IMR-90 (cell line): ENCODE measurements around the gene MAP2K5. TPM values are rescaled to one million over a fixed set of nuclear protein-coding genes. Genes with fewer than 3 reads are reported as not detected.

Experiments used
- ATAC-seq: fragments of 200-7000 bp; cut with Tn5 transposase; 2 replicates; pipeline ENCODE4 v1.9.1; 2020; ENCODE audit warnings: low read depth, mild to moderate bottlenecking, moderate library complexity
- BruUV-seq: library from RNA; stranded (reverse); fragments of 400-500 nt; replicated peaks from 2 replicates; lab custom pipeline; 2021; lab: Mats Ljungman, UMichigan
- CTCF ChIA-PET: fragments of 300-600 bp; formaldehyde crosslinking; extraction: SDS; loops from one replicate; lab custom pipeline; 2021; ENCODE audit warnings: antibody characterized with exemption; lab: Yijun Ruan, JAX
- POLR2A ChIA-PET: fragments of 300-600 bp; sonication (Branson Sonifier 250); formaldehyde crosslinking; loops from one replicate; lab custom pipeline; 2022; ENCODE audit warnings: antibody characterized with exemption; ENCODE audit not compliant: unreplicated experiment; lab: Charles Lee
- DNase-seq: peaks from one replicate; pipeline ENCODE4 v3.0.0; 2013
- H2AFZ ChIP-seq: replicated peaks from 2 replicates; pipeline ENCODE3; 2013; ENCODE audit warnings: low read length, mild to moderate bottlenecking; ENCODE audit not compliant: poor library complexity
- H2AK5ac ChIP-seq: 2 replicates; pipeline ENCODE4 v1.6.1; 2013; ENCODE audit warnings: low read depth, low read length, inconsistent platforms
- H2AK9ac ChIP-seq: replicated peaks from 2 replicates; pipeline ENCODE3; 2013; ENCODE audit warnings: mild to moderate bottlenecking, low read depth, low read length, moderate library complexity; ENCODE audit not compliant: poor library complexity
- H2BK120ac ChIP-seq: 2 replicates; pipeline ENCODE4 v1.6.1; 2013; ENCODE audit warnings: low read depth, low read length, inconsistent platforms
- H2BK15ac ChIP-seq: 3 replicates; pipeline ENCODE4 v1.6.1; 2013; ENCODE audit warnings: low read depth, low read length, inconsistent platforms
- H2BK20ac ChIP-seq: 2 replicates; pipeline ENCODE4 v1.6.1; 2013; ENCODE audit warnings: low read depth, mild to moderate bottlenecking, inconsistent platforms, low read length, moderate library complexity
- H2BK5ac ChIP-seq: 2 replicates; pipeline ENCODE4 v1.6.1; 2013; ENCODE audit warnings: mild to moderate bottlenecking, low read depth, low read length, inconsistent platforms; ENCODE audit not compliant: poor library complexity, severe bottlenecking
- H3K14ac ChIP-seq: replicated peaks from 2 replicates; pipeline ENCODE4 v1.6.1; 2013; ENCODE audit warnings: low read depth, low read length, inconsistent platforms
- H3K18ac ChIP-seq: 2 replicates; pipeline ENCODE4 v1.6.1; 2013; ENCODE audit warnings: low read depth, low read length, control low read depth
- H3K23ac ChIP-seq: 2 replicates; pipeline ENCODE4 v1.6.1; 2013; ENCODE audit warnings: low read depth, low read length, inconsistent platforms
- H3K27ac ChIP-seq: 2 replicates; pipeline ENCODE4 v1.5.1; 2013; ENCODE audit warnings: mild to moderate bottlenecking, control low read depth, low read length; ENCODE audit not compliant: insufficient read depth
- H3K27me3 ChIP-seq: 2 replicates; pipeline ENCODE4 v1.6.1; 2013; ENCODE audit warnings: low read length; ENCODE audit not compliant: control insufficient read depth, insufficient read depth
- H3K36me3 ChIP-seq: 2 replicates; pipeline ENCODE4 v1.6.1; 2013; ENCODE audit warnings: low read length, mixed read lengths; ENCODE audit not compliant: control insufficient read depth, insufficient read depth
- H3K4ac ChIP-seq: 2 replicates; pipeline ENCODE4 v1.6.1; 2013; ENCODE audit warnings: low read depth, low read length, inconsistent platforms
- H3K4me1 ChIP-seq: 2 replicates; pipeline ENCODE4 v1.6.1; 2013; ENCODE audit warnings: low read length, mixed read lengths; ENCODE audit not compliant: control insufficient read depth, insufficient read depth
- H3K4me2 ChIP-seq: 2 replicates; pipeline ENCODE4 v1.6.1; 2013; ENCODE audit warnings: low read depth, mild to moderate bottlenecking, control low read depth, low read length, moderate library complexity
- H3K4me3 ChIP-seq: 2 replicates; pipeline ENCODE4 v1.5.1; 2013; ENCODE audit warnings: low read depth, mild to moderate bottlenecking, control low read depth, low read length, moderate library complexity; ENCODE audit not compliant: insufficient read depth
- H3K56ac ChIP-seq: 2 replicates; pipeline ENCODE4 v1.6.1; 2013; ENCODE audit warnings: low read length, inconsistent platforms; ENCODE audit not compliant: insufficient read depth; ENCODE audit errors: extremely low read depth
- H3K79me1 ChIP-seq, 2 experiments: 2 replicates each; pipeline ENCODE4 v1.6.1; 2013; ENCODE audit warnings: low read length in 2 of 2, inconsistent platforms in 1 of 2, low read depth in 1 of 2
- H3K9ac ChIP-seq: 2 replicates; pipeline ENCODE4 v1.6.1; 2013; ENCODE audit warnings: low read depth, low read length, control low read depth
- H3K9me1 ChIP-seq: 2 replicates; pipeline ENCODE4 v1.6.1; 2013; ENCODE audit warnings: low read length, inconsistent platforms; ENCODE audit not compliant: insufficient read depth
- H3K9me3 ChIP-seq: 2 replicates; pipeline ENCODE4 v1.6.1; 2013; ENCODE audit warnings: low read length; ENCODE audit not compliant: control insufficient read depth, insufficient read depth
- H4K20me1 ChIP-seq: 2 replicates; pipeline ENCODE4 v1.6.1; 2013; ENCODE audit warnings: low read length, inconsistent platforms; ENCODE audit not compliant: insufficient read depth
- H4K5ac ChIP-seq: 2 replicates; pipeline ENCODE4 v1.6.1; 2013; ENCODE audit warnings: mild to moderate bottlenecking, low read depth, low read length, control low read depth
- H4K8ac ChIP-seq, 2 experiments: 2 replicates each; pipeline ENCODE4 v1.6.1; 2013; ENCODE audit warnings: low read depth in 2 of 2, low read length in 2 of 2, control low read depth in 1 of 2, inconsistent platforms in 1 of 2
- H4K91ac ChIP-seq: 2 replicates; pipeline ENCODE4 v1.6.1; 2013; ENCODE audit warnings: low read depth, low read length, inconsistent platforms; ENCODE audit not compliant: insufficient read depth
- CEBPB ChIP-seq: IDR thresholded peaks from 2 replicates; pipeline ENCODE4 v1.6.1; 2012; ENCODE audit warnings: low read depth, low read length, improper control_type of control experiment
- MAFK ChIP-seq: IDR thresholded peaks from 2 replicates; pipeline ENCODE4 v1.6.1; 2012; ENCODE audit warnings: low read depth, low read length, improper control_type of control experiment
- MXI1 ChIP-seq: IDR thresholded peaks from 2 replicates; pipeline ENCODE4 v1.6.1; 2012; ENCODE audit warnings: low read depth, mild to moderate bottlenecking, low read length, moderate library complexity, borderline replicate concordance
- NFE2L2 ChIP-seq: fragments of 150-350 bp; IDR thresholded peaks from 2 replicates; pipeline ENCODE4 v1.6.1; 2016; ENCODE audit warnings: low read depth, mild to moderate bottlenecking, low read length
- POLR2A ChIP-seq: IDR thresholded peaks from 2 replicates; pipeline ENCODE4 v1.6.1; 2012; ENCODE audit warnings: mild to moderate bottlenecking, low read depth, low read length
- RAD21 ChIP-seq: IDR thresholded peaks from 2 replicates; pipeline ENCODE4 v1.6.1; 2012; ENCODE audit warnings: low read length, improper control_type of control experiment
- RFX5 ChIP-seq: IDR thresholded peaks from 2 replicates; pipeline ENCODE4 v1.8.0; 2012; ENCODE audit warnings: low read depth, mild to moderate bottlenecking, low read length, moderate library complexity
- WGBS, 2 experiments: methylation state at CpG; one replicate each; pipeline versions ENCODE4 v1.1.5 to v1.1.7; 2013; ENCODE audit warnings: missing lambda C conversion rate in 2 of 2; ENCODE audit not compliant: insufficient read length in 1 of 2; ENCODE audit errors: extremely low coverage in 2 of 2; 5-methylcytosine and 5-hydroxymethylcytosine counted together
- dilution Hi-C: fragments of 300-500 bp; cut with HindIII; formaldehyde crosslinking; loops from one replicate; pipeline ENCODE4 v1.14.3; 2018; ENCODE audit warnings: low sequenced_read_pairs; ENCODE audit not compliant: unreplicated experiment
- in situ Hi-C: fragments of 300-500 bp; cut with MboI; formaldehyde crosslinking; loops from 3 replicates; pipeline ENCODE4 v1.14.3; 2019; ENCODE audit warnings: low sequenced_read_pairs, inconsistent platforms, mixed read lengths
- intact Hi-C: fragments of 100-400 bp; cut with micrococcal nuclease; formaldehyde crosslinking; loops from 2 replicates; pipeline ENCODE4 v1.10.0; 2022
- polyA plus RNA-seq, 3 experiments: library from polyadenylated mRNA; depleted of rRNA; stranded (reverse); fragments of >200 nt; gene quantifications; 2 replicates each; pipeline ENCODE4 v1.2.3, GENCODE V29; 2012; ENCODE audit warnings: low replicate concordance in 1 of 3
- total RNA-seq: library from RNA; depleted of rRNA; stranded (reverse); fragments of >200 nt; gene quantifications from 2 replicates; pipeline ENCODE4 v1.2.3, GENCODE V29; 2012
- TF ChIP-seq, protein P1 (sequence below): fragments of 150-350 bp; IDR thresholded peaks from 2 replicates; pipeline ENCODE4 v1.6.1; 2016; ENCODE audit warnings: low read depth, mild to moderate bottlenecking, low read length, moderate library complexity, borderline replicate concordance
- TF ChIP-seq, protein P2 (sequence below): fragments of 150-350 bp; IDR thresholded peaks from 2 replicates; pipeline ENCODE4 v1.6.1; 2017; ENCODE audit warnings: mild to moderate bottlenecking, antibody characterized with exemption, low read length, low read depth
- TF ChIP-seq, protein P3 (sequence below): conservative IDR thresholded peaks from 2 replicates; pipeline ENCODE4 v1.5.1; 2012; ENCODE audit warnings: mild to moderate bottlenecking, low read depth, low read length, improper control_type of control experiment

MAP2K5 gene
- total and polyA plus RNA-seq, 2 of the 4 experiments (the other 2 are of a cell fraction) = 1.6 to 6.1 TPM

DNA sequence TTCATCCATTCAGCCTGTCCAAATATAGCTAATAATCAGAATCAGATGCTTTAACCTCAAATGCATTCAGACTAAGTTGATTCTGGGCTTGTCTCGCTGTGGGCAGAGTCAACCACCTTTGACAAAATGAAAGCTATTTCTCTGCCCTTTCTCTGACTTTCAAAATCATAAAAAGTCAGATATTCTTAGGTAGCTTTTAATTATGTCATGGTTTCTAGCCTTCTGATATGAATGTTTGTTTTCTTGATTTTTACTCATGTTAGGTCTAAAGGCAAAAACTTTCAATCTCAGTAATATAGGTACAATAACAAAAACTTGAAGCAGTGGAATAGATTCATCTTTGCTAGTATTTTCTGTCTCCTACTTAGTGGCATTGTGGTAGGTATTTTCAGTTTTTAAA lies 46.9 kb upstream of the MAP2K5 start:
- Histone ChIP-seq H3K27me3 (peaks cover 3% of the 10 kb centered on the region), H3K14ac (no peak overlapping the region), H2BK20ac (no peak overlapping the region), H4K8ac (no peak overlapping the region), H3K23ac (no peak overlapping the region), H3K4me1 (no peaks in the 10 kb centered on the region), H2AFZ (no peak overlapping the region), H3K4me2 (no peak overlapping the region), H2AK5ac (no peak overlapping the region), H3K27ac (no peak overlapping the region), H4K91ac (no peak overlapping the region), H3K9me1 (peaks cover 3% of the 10 kb centered on the region; the same call in 1 of the 2 replicates), H4K5ac (no peak overlapping the region), H3K36me3 (no peaks in the 10 kb centered on the region), H2AK9ac (no peak overlapping the region), H3K79me1 (no peaks in the 10 kb centered on the region), H3K56ac (no peak overlapping the region), H3K9me3 (no peaks in the 10 kb centered on the region), H2BK15ac (no peak overlapping the region), H3K4ac (no peak overlapping the region), H3K18ac (no peak overlapping the region), H3K9ac (no peak overlapping the region), H2BK120ac (no peak overlapping the region), H3K4me3 (no peak overlapping the region), H4K20me1 (no peaks in the 10 kb centered on the region), H2BK5ac (no peak overlapping the region)
- POLR2A ChIA-PET = no interaction called here
- CTCF ChIA-PET = interaction anchor here (1.2 kb wide), 1 partner anchor 11 kb away, joined by 3 read pairs; no protein-coding TSS in a partner anchor
- TF ChIP-seq RAD21 (no peak), MXI1 (no peak), RFX5 (no peak), NFE2L2 (no peak), CEBPB (no peak), MAFK (no peak), POLR2A (no peak)
- TF ChIP-seq, protein P1, sequence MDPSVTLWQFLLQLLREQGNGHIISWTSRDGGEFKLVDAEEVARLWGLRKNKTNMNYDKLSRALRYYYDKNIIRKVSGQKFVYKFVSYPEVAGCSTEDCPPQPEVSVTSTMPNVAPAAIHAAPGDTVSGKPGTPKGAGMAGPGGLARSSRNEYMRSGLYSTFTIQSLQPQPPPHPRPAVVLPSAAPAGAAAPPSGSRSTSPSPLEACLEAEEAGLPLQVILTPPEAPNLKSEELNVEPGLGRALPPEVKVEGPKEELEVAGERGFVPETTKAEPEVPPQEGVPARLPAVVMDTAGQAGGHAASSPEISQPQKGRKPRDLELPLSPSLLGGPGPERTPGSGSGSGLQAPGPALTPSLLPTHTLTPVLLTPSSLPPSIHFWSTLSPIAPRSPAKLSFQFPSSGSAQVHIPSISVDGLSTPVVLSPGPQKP = no peak
- TF ChIP-seq, protein P2, sequence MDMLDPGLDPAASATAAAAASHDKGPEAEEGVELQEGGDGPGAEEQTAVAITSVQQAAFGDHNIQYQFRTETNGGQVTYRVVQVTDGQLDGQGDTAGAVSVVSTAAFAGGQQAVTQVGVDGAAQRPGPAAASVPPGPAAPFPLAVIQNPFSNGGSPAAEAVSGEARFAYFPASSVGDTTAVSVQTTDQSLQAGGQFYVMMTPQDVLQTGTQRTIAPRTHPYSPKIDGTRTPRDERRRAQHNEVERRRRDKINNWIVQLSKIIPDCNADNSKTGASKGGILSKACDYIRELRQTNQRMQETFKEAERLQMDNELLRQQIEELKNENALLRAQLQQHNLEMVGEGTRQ = no peak
- TF ChIP-seq, protein P3, sequence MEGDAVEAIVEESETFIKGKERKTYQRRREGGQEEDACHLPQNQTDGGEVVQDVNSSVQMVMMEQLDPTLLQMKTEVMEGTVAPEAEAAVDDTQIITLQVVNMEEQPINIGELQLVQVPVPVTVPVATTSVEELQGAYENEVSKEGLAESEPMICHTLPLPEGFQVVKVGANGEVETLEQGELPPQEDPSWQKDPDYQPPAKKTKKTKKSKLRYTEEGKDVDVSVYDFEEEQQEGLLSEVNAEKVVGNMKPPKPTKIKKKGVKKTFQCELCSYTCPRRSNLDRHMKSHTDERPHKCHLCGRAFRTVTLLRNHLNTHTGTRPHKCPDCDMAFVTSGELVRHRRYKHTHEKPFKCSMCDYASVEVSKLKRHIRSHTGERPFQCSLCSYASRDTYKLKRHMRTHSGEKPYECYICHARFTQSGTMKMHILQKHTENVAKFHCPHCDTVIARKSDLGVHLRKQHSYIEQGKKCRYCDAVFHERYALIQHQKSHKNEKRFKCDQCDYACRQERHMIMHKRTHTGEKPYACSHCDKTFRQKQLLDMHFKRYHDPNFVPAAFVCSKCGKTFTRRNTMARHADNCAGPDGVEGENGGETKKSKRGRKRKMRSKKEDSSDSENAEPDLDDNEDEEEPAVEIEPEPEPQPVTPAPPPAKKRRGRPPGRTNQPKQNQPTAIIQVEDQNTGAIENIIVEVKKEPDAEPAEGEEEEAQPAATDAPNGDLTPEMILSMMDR = no peak
- dilution Hi-C loops = no loop called here
- intact Hi-C loops = no loop called here
- DNase-seq = no peak
- in situ Hi-C loops = no loop called here
- WGBS, 2 experiments = no CpG with 5 or more reads among the region's 1 CpG
- BruUV-seq = no TSS peak
- ATAC-seq = no peak
